ENCODE measurements around the gene CMSS1.

The CMSS1 gene

DNA sequence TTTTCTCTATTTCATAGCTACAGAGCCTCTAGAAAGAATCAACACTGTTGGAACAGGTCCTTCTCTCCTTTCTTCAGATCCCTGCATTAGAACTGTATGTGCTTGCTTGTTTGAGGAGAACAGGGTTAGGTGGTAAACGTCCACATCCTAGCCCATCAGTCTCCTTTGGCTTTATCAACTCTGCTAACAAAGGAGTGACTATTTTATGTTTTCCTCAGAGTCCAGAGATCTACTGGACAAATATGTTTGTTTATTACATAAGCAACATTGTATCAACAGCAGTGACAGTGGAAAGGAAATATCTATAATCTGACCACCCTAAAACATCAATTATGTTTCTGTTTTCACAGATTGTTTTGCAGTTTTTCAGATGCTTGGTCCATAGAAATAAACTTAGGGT lies 39.6 kb downstream of the CMSS1 start:
- peaks cover 32% of the 10 kb centered on the region for H3K4me1 Mint-ChIP-seq

DNA sequence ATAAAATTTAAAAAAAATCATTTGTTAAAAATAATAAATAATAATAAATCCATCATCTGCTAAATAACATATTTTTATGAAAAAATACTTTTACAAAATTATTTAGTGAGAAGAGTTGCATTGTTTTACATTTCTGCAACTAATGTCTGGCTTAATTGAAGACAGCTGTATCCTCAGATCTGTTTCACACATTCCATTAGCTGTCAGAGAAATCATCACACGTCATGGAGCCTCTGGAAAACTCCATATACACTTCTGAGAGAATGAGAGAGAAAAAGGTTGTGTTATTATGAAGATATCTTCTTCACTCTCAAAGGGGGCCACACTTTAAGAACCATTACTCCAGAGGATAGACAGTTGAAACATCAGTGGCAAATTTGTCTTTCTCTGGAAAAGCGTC lies 40.8 kb downstream of the CMSS1 start:
- Mint-ChIP-seq H3K4me1 (peaks cover 32% of the 10 kb centered on the region), H3K4me3 (no peak overlapping the region), H3K36me3 (ENCODE audit: low read depth) (peaks cover 9% of the 10 kb centered on the region), H3K9me3 (no peaks in the 10 kb centered on the region), H3K27ac (no peak overlapping the region), H3K27me3 (ENCODE audit: low read depth) (no peaks in the 10 kb centered on the region)
- no peak for TF ChIP-seq CTCF (IDR thresholded peaks at IDR 0.05; ENCODE audit: unreplicated experiment in 3 of 3)

More for the DNA sequence above, 39.6 kb downstream of the CMSS1 start:
- H3K27ac Mint-ChIP-seq, result no peak overlapping the region
- H3K36me3 Mint-ChIP-seq (ENCODE audit: low read depth), result no peaks in the 10 kb centered on the region
- no peaks in the 10 kb centered on the region for H3K9me3 Mint-ChIP-seq
- H3K4me3 Mint-ChIP-seq, result no peak overlapping the region
- no peaks in the 10 kb centered on the region for H3K27me3 Mint-ChIP-seq (ENCODE audit: low read depth)
- no peak for TF ChIP-seq CTCF (IDR thresholded peaks at IDR 0.05; ENCODE audit: unreplicated experiment in 3 of 3)

GRCh38 chr3:99859825-99860224 lies 42.2 kb downstream of the CMSS1 start:
- no peak overlapping the region for H3K4me3 Mint-ChIP-seq
- no peaks in the 10 kb centered on the region for H3K27me3 Mint-ChIP-seq (ENCODE audit: low read depth)
- H3K9me3 Mint-ChIP-seq, result no peaks in the 10 kb centered on the region
- TF ChIP-seq CTCF (IDR thresholded peaks at IDR 0.05; ENCODE audit: unreplicated experiment in 3 of 3), result no peak
- peaks cover 17% of the 10 kb centered on the region for H3K36me3 Mint-ChIP-seq (ENCODE audit: low read depth)
- H3K4me1 Mint-ChIP-seq, result peaks cover 24% of the 10 kb centered on the region
- peak overlapping the region; percentile 73 to 96 (median 90) for H3K27ac Mint-ChIP-seq

DNA sequence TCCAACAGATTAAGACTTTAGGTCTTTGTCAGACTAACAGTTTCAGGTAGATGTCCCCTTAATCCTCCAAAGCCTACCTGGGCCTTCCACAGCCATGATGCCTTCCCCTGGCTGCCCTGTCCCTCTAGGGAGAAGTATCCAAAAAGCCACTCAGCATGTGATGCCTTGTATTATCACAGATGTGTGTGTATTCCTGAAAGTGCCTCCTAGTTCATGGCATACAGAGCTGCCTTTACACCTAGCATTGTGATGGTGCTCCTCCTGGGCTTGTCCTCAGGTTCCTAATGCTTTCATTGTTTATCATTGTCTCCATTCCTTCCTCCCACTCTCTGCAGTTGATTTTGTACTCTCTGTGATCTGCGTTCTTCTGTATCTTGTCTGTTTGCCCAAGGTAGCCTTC lies 43.6 kb downstream of the CMSS1 start:
- Mint-ChIP-seq H3K9me3 (no peaks in the 10 kb centered on the region), H3K27me3 (ENCODE audit: low read depth) (no peaks in the 10 kb centered on the region), H3K4me3 (no peak overlapping the region), H3K27ac (peak overlapping the region in 2 of 3 experiments; percentile 45 to 62), H3K4me1 (peaks cover 28% of the 10 kb centered on the region), H3K36me3 (ENCODE audit: low read depth) (peaks cover 17% of the 10 kb centered on the region)
- no peak for TF ChIP-seq CTCF (IDR thresholded peaks at IDR 0.05; ENCODE audit: unreplicated experiment in 3 of 3)

DNA sequence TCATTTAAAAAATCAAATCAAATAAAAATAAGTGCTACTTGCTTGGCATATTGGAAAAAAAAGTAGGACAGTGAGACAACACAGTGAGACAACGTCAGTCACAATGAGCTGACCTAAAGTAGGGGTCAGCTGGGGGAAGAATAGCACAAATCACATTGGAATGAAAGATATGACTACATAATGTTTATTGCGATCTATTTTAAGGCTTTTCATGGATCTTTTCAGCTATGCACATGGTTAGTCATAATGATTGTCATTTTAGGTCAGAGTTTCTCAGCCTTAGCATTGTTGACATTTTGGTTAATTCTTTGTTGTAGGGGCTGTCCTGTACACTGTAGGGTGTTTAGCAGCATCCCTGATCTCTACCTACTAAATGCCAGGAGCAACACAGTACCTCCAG lies 44.5 kb downstream of the CMSS1 start:
- peaks cover 17% of the 10 kb centered on the region for H3K36me3 Mint-ChIP-seq (ENCODE audit: low read depth)
- H3K9me3 Mint-ChIP-seq, result no peaks in the 10 kb centered on the region
- no peak overlapping the region for H3K27ac Mint-ChIP-seq
- no peak overlapping the region for H3K4me3 Mint-ChIP-seq
- no peaks in the 10 kb centered on the region for H3K27me3 Mint-ChIP-seq (ENCODE audit: low read depth)
- TF ChIP-seq CTCF (IDR thresholded peaks at IDR 0.05; ENCODE audit: unreplicated experiment in 3 of 3), result no peak
- peaks cover 38% of the 10 kb centered on the region for H3K4me1 Mint-ChIP-seq

DNA sequence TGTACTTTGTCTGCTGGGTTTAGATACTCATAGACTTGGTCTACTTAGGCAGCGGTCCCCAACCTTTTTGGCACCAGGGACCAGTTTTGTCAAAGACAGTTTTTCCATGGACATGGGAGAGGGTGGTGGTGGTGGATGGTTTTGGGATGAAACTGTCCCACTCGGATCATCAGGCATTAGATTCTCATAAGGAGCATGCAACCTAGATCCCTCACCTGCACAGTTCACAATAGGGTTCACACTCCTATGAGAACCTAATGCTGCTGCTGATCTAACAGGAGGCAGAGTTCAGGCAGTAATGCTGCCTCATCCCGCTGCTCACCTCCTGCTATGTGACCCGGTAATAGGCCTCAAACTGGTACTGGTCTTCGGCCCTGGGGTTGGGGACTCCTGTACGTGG lies 45.3 kb downstream of the CMSS1 start:
- H3K27ac Mint-ChIP-seq, result peak overlapping the region in 1 of 3 experiments; percentile 19
- peaks cover 38% of the 10 kb centered on the region for H3K4me1 Mint-ChIP-seq
- TF ChIP-seq CTCF (IDR thresholded peaks at IDR 0.05; ENCODE audit: unreplicated experiment in 3 of 3), result no peak
- peaks cover 17% of the 10 kb centered on the region for H3K36me3 Mint-ChIP-seq (ENCODE audit: low read depth)
- H3K9me3 Mint-ChIP-seq, result no peaks in the 10 kb centered on the region
- no peaks in the 10 kb centered on the region for H3K27me3 Mint-ChIP-seq (ENCODE audit: low read depth)
- no peak overlapping the region for H3K4me3 Mint-ChIP-seq

Measured in nephron (organoid).